ENCODE data around the gene GSE1.

The GSE1 gene

GRCh38 chr16:85616607-85617321 lies 3.6 kb downstream of the GSE1 start:
- DNase-seq (ENCODE audit: low read depth in 2 of 2) = peak in 1 of 2 donors; percentile 8

GRCh38 chr16:85617948-85618347 lies 4.8 kb downstream of the GSE1 start:
- no peak for DNase-seq (ENCODE audit: low read depth in 2 of 2)

- no peak for DNase-seq (ENCODE audit: low read depth in 2 of 2)
Measured at GRCh38 chr16:85618521-85618920, 5.4 kb downstream of the GSE1 start.

GRCh38 chr16:85619101-85619891 lies 6.2 kb downstream of the GSE1 start:
- DNase-seq (ENCODE audit: low read depth in 2 of 2) = no peak

GRCh38 chr16:85620374-85620773 lies 7.3 kb downstream of the GSE1 start:
- DNase-seq (ENCODE audit: low read depth in 2 of 2) = no peak

GRCh38 chr16:85621698-85622428 lies 8.7 kb downstream of the GSE1 start:
- no peak for DNase-seq (ENCODE audit: low read depth in 2 of 2)

- no peak for DNase-seq (ENCODE audit: low read depth in 2 of 2)
Measured at GRCh38 chr16:85622683-85623082, 9.6 kb downstream of the GSE1 start.

GRCh38 chr16:85623250-85623649 lies 10.1 kb downstream of the GSE1 start:
- no peak for DNase-seq (ENCODE audit: low read depth in 2 of 2)

- no peak for DNase-seq (ENCODE audit: low read depth in 2 of 2)
Measured at GRCh38 chr16:85623997-85624601, 11.0 kb downstream of the GSE1 start.

GRCh38 chr16:85624646-85625045 lies 11.5 kb downstream of the GSE1 start:
- no peak for DNase-seq (ENCODE audit: low read depth in 2 of 2)

- DNase-seq (ENCODE audit: low read depth in 2 of 2) = no peak
Measured at GRCh38 chr16:85625053-85625452, 11.9 kb downstream of the GSE1 start.

GRCh38 chr16:85625485-85626117 lies 12.5 kb downstream of the GSE1 start:
- no peak for DNase-seq (ENCODE audit: low read depth in 2 of 2)

GRCh38 chr16:85626191-85626981 lies 13.3 kb downstream of the GSE1 start:
- no peak for DNase-seq (ENCODE audit: low read depth in 2 of 2)

GRCh38 chr16:85627089-85627488 lies 14.0 kb downstream of the GSE1 start:
- DNase-seq (ENCODE audit: low read depth in 2 of 2) = no peak

- no peak for DNase-seq (ENCODE audit: low read depth in 2 of 2)
Measured at GRCh38 chr16:85627526-85628264, 14.6 kb downstream of the GSE1 start.

GRCh38 chr16:85628265-85628556 lies 15.1 kb downstream of the GSE1 start:
- no peak for DNase-seq (ENCODE audit: low read depth in 2 of 2)

GRCh38 chr16:85628645-85629044 lies 15.5 kb downstream of the GSE1 start:
- DNase-seq (ENCODE audit: low read depth in 2 of 2) = no peak

GRCh38 chr16:85629326-85629725 lies 16.2 kb downstream of the GSE1 start:
- no peak for DNase-seq (ENCODE audit: low read depth in 2 of 2)

GRCh38 chr16:85629853-85630252 lies 16.7 kb downstream of the GSE1 start:
- DNase-seq (ENCODE audit: low read depth in 2 of 2) = no peak

- DNase-seq (ENCODE audit: low read depth in 2 of 2) = no peak
Measured at GRCh38 chr16:85631230-85631629, 18.1 kb downstream of the GSE1 start.
